Stimulated activated CD4-positive, alpha-beta T cell treated with anti-CD3 and anti-CD28 coated beads, Interleukin-12 subunit alpha, Interleukin-12 subunit beta, amount 100 ng/mL, for 24 hours (primary cell): ENCODE results near the gene KCNJ6.
"Not testable (repeated sequence)": the region's sequence is repeated elsewhere in the genome, so short reads cannot be mapped to it uniquely, and the experiment has no call there.

Experiments
- DNase-seq, 2 experiments: peaks; one replicate each; pipeline ENCODE4 v3.0.0-alpha.2; 2020; ENCODE audit warnings: low read depth in 2 of 2

The KCNJ6 gene

DNA sequence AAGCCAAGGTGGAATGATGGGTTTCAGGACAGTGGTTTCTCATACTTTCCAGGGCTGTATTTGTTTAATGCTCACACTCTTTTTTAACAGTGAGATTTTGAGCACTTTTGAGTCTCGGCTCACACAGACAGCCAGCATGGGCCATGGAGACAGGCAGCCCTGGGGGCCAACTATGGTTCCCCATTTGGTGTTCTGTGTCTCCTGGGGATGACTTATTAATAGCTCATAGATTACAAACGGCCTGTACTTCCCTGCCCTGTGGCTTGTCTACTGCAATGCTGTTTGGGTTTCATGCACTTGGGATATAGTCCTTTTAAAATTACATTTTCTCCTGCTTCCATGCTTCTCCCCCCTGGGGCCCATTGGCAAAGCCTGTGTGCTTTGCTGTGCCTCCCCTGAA lies 178.3 kb downstream of the KCNJ6 start:
- DNase-seq = no peak

DNA sequence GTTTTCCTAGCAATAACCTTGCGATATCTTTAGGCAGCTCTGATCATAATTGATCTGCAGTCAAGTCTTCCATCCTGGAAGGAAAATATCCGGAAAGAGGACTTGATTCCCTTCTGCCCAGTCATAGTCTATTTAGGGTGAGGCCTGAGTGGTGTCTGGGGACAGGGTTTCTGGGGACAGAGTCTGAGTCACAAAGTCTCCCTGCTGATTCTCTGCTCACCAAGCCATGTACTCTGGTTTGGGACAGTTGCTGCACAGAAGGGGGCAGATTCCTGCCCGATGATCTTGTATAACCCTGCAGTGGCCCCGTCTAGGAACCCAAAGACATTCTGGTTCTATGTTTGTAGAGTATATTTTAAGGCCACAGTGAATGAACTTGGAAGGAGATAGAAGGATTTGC lies 178.8 kb downstream of the KCNJ6 start:
- no peak for DNase-seq

DNA sequence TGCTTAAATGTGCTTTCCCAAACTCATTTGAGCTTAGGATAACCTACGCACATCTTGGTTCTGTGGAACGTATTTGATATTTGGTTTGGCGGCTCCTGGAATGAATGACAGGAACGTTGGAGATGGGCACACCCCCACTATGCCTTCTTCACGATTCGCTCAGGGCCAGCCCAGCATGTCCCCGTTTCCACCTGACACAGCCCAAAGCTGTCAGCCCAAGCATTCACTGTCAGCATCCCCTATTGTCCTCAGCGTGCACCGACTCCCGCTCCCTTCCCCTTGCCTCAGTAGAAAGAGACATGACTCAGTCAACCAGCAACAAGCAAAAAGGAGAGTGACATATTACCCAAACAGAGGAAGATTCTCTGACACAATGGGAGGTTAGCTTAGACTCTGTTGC lies 181.4 kb downstream of the KCNJ6 start:
- DNase-seq = no peak

DNA sequence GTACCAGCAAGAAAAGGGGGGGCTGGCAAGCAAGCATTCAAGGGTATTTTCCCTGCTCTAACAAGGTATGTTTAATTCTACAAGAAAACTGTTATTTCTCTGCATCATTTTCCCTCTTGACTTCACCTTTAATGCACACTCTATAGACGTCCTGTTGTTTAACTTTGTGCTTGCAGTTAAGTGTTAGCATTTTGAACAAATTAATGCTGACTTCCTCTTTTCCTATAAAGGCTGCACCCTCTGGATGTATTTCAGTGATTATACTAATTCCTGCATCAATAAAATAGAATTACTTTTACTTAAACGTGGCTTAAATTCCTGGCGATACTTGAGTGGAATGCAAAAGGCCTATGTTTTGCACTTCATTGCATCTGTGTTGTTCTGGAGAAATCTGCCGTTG lies 183.3 kb downstream of the KCNJ6 start:
- no peak for DNase-seq

DNA sequence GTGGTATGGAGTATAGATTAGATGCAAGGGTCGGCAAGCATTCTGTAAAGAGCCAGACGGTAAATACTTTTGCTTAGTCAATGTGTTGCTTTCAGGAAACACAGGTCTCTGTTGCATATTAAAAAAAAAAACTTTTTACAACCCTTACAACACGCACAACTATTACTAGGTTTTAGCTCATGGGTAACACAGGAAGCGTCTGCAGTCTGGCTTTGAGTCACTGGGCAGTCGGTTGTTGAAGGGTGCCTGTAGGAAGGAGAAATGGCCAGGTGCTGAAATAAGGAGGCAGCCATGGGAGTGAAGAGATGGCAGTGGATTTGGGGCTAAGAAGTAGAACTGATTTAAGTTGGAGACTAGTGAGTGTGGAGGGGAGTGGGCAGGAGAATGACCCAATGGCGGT lies 192.1 kb downstream of the KCNJ6 start:
- DNase-seq = no peak

DNA sequence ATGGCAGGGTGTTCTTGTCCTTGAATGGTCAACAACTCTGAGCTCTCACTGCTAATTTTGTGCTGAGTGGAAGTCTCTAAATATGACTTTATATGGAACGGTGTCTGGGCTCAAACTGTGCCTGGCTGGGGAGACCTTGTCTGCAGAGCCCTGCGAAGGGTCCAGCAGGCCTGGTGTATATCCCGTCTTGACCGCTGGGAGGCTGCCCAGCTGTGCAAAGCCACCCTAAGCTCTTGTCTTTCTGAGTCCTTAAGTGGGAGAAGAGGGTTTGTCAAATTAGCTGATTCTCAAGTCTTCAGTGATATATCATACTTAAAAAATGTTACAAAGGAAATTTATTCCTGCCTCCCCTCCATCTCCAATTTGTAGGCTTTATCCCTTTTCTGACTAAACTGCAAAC lies 198.7 kb downstream of the KCNJ6 start:
- DNase-seq = no peak

DNA sequence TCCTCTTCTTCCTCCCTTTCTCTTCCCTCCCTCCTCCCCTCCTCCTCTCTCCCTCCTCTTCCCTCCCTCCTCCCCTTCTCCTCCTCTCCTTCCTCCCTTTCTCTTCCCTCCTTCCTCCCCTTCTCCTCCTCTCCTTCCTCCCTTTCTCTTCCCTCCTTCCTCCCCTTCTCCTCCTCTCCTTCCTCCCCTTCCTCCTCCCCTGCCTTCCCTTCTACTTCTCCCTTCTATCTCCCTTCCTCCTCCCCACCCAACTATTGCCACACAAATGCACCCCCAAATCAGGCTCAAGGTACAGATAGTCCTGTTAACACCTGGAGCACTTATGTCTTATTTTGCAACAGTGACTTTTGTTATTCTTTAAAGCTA lies 203.7 kb downstream of the KCNJ6 start:
- DNase-seq = not testable (repeated sequence)

DNA sequence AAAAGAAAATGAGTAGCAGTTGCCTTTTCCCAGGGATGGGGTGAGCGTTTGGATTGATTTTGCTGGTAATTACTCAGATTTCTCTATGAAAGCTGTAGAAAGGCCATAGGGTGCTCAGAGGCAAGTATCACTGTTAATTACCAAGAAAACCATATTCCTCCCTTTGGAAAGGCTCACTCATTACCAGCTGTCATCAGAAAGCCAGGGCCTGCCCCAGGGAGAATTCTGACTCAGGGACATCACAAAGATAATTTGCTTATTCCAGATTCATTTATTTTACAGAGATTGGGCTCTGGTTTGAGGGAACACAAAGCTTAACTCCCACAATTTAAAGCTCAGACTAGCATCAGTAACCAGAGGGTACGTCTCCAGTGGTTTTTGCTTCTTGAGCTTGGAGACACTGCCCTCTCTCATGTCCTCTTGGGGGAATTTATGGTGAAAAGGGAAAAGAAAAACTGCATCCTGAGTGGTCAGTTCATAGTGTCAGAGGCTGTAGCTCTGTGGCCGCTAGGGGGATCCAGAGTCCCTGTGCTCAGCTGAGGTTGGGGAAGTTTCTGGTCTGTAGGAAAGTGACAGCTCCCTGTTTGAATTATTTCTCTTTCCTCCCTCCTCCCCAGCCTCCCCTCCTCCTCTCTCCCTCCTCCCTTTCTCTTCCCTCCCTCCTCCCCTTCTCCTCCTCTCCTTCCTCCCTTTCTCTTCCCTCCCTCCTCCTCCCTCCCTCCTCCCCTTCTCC lies 204.3 kb downstream of the KCNJ6 start:
- peak; percentile 11 to 41 for DNase-seq

DNA sequence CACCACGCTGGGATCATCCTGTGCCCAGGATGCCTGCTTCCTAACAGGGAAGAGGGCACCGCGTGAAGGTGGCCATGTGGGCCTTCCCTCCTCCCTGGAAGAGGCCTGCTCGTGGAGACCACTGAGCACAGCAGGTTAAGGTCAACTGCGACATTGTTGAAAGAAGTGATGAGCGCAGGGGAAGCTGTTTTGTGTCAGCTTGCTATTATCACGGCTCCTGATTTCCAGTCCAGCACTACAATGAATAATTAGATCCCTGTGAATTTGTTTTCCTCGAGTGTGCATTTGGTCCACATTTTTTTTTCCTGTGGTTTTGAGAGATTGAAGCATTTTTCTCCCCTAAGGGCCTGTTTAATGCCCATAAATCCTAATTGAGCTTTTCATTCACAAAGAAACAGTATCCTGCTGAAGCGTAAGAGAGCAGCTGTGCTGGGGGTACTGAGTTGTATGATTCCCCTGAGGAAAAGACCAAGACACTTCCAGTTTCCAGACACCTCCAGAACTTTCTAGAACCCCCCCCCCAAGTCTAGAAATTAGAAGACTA lies 204.9 kb downstream of the KCNJ6 start:
- DNase-seq = no peak

DNA sequence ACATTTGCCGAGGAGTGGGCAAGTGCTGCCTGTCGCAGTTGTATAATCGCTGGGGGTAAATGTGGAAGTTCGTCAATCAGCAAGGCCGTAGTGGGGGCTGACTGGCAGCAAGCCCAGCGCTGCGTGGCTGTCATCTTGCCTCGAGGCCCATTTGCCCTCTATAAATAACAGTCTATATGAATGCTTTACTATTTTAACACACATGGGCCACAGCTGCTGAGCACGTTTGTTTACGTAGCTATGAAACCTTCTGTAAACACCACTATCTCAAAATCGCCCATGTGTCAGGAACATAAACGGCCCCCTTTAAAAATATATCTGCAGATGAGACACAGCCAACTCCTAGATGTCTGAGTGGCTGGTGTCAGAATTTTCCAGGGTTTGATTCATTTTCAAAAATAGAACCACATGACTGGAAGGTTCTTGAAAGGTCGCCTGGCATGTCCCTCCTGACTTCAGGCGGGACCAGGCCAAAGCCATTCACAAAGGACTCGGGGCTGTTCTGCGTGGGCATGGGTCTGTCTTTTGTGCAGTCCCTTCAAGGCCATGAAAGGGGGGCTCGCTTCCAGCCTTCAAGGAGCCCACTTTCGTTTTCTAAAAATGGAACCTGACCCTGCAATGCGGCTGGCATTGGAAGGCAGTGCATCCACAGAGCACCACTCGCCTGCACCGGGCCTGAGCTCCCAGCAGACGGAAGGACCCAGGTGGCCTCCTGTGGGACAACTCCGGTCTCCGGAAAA lies 205.5 kb downstream of the KCNJ6 start:
- no peak for DNase-seq

DNA sequence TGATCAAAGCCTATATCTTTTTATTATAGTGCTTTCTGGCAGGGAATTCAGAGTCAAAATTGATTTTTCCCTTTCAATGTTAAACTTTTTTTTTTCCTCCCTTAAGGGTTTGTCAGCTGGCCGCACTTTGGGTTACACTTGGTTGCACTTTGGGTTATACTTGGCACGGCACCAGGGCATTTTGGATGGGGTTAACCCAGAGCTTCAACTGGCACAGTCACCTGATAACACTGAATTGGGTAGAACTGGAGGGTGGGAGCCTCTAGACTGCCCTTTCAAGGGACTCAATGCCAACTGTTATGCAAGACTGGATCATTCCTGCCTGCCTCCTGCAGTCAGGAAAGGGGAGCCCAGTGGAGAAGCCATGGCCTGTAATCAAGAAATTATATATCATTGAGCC lies 211.5 kb downstream of the KCNJ6 start:
- no peak for DNase-seq

DNA sequence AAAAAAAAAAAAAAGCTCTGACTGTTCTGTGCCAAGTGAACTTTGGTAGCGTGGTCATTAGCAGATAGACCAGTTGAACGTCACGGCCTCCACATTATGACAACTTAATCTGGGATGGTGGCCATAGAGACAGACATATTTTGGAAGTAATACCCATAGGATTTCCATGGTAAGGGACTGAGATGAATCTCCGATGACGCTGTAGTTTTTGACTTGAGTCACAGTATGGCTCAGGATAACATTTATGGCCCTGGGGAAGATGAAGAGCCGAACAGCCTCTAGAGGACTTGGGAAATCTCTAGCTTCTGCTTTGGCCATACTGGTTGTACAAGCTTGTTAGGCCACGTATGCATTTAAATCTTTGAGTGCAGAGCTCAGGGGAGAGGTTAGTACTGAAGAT lies 214.0 kb downstream of the KCNJ6 start:
- no peak for DNase-seq

DNA sequence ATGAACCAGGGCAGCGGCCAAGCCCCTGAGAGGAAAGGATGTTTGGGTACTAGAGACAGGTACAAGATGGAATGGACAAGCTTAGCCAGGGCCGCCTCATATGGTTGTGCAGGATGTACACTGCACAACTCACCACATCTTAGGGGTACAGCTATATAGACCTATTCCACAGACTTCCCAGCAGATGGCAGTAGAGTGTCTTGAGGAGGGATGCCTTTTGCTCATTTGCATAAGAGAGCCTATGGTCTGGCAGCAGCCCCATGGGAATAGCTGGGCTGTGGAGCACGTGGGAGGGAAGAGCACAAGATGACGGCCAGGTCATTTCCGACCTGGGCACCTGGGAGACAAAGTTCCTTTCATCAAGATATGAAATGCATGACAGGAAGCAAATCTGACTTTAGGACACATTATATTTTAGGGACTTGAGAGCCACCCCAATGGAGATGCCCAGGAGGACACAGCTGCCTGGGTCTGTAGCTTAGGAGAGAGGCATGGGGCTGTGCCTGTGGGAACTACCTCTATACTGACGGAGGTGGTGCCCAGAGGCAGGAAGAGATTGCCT lies 215.5 kb downstream of the KCNJ6 start:
- no peak for DNase-seq

DNA sequence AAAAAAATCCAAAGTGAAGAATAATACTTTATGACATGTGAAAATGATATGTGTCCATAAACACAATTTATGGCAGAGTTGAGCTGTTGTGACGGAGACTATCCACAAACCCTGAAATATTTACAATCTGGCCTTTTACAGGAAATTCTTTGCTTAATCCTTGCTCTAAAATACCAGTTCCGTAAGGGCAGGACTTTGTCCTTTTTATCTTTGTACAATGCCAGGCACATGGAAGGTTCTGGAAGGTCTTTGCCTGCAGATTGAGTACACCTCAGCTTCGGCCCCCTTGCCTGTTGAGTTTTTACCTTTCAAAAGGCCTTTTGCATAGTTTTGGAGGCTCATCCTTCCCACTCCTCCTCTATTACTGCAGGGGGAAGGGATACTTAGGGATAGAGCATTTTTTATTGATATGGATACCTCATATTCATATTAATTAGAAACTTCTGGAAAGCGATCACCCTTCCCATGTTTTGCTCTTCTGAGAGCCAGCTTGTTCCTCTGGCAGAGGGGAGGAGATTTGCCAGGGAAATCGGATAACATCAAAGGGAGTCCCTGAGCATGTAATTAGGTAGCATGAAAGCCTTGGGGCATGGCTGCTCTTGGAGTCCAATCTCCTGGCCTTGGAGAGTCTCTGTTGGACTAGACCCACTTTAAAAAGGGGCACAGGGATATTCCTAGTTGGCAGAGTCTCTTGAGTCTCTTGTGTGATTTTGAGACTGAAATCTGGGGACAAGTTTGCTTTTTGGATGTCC lies 217.1 kb downstream of the KCNJ6 start:
- DNase-seq = no peak

DNA sequence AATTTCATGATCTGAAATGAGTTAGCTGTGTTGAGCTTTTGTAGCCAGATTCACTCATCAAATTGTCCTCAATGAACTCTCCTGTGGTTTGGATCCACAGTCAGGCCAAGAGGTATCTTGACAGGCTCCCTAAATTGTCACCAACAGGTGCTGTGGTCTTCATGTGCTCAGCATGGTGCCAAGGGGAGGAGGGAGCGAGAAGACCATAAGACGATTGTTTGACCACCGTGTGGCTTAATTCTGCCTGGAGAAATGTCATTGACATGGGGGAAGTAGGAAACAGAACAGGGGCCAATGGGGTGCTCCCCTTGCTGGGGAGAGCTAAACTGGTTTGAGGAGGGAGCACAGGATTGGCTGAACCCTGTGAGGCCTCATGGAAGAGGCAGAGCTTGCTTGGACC lies 219.3 kb downstream of the KCNJ6 start:
- DNase-seq = no peak

DNA sequence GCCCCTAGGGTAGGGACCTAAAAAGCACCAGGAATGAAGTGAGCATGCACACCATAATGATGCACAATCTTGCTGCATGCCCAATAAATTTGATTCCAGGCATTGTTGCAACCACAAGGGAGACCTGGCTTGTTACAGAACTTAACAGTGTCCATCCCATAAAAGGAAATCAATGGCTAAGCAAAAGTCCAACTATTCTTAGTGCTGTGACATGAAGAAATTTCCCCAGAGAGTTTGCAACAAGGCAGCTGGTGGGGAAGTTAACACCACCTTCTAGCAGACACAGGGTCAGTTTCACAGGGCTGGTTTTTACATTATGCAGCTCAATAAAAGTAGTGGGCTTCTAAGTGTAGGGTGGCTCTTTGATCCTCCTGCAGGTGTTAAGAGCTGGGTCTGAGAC lies 221.1 kb downstream of the KCNJ6 start:
- no peak for DNase-seq

DNA sequence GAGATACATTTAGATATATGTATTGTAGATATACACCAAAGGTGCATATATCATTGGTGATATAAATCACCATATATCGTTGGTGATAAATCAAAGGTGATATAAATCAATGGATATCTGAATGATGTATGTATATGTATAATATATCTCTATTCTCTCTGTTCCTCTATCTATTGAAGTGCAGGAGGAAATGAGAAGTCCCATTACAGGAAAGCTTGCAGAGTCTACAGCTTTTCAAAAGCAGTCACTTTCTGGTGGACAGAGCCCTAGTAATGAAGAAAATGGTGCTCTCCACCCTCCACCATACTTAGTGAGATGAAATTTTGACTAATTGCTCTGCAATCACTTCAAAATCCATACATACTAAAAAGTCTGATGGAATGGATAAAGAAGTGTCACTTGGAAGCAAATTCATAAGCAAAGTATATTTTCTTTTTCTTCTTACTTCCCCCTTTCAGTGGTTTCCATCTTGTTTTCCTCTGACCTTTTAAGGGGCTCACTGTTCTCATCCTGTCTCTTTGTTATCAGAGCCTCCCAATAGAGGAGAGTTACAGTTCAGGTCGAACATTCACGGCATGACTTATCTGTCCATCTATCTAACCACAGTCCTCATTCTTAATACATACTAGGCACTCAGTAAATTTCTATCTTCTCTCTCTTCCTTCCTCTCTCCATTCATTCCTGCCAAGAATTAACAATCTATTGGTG lies 227.2 kb downstream of the KCNJ6 start:
- DNase-seq = no peak

DNA sequence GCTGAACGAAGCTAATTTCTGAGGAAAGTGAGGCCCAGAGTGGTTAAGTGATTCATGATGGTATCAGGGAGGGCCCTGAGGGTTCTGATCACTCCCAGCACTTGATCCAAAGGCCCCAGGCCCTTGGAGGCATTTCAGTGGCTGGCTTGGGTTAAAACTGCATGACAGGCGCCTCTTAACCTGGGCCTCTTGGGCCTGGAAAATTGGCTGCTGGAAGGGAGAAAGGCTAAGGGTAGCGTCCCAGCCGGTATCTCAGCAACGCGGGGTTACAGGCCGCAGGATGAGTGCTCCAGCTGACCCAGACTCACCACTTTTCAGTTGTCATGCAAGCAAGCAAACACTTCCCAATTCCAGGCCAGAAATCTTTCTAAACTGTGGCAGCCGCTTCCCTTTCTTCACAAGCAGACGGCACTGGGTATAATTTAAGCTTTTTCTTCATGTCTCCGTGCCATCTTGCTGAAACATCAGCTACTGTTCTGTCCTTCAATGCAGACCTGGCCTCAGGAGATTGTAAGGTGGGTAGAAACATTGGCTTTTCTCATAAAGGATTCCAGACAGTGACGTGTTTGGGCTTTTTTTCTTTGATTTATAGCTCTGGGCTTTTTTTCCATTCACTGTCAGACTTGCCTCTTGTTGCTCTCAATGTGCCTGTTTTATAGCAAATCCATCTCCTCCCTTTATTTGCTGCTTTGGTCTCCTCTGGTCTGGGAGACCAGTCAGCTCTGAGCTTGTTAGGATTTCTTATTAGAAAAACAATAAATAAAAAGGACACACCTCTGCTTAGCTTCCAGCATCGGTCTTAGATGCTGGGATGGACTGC lies 229.1 kb downstream of the KCNJ6 start:
- no peak for DNase-seq

DNA sequence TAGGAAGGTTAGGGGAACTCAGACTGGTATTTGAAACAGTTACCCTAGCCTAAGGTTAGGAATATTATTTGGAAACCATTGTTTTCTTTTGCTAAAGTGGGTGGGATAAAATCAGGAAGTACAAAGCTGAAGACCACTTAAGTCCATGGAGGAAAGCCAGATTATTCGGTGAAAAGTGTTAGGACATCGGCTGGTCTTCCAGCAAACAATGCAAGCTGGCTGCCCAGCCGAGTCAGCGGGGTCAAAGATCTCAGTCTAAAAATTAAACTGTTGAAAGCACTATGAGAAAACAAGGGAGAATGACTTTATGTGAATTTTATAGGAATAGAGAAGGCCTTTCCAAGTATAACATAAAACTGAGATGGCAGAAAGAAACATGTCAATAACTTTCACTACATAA lies 231.7 kb downstream of the KCNJ6 start:
- DNase-seq = no peak

DNA sequence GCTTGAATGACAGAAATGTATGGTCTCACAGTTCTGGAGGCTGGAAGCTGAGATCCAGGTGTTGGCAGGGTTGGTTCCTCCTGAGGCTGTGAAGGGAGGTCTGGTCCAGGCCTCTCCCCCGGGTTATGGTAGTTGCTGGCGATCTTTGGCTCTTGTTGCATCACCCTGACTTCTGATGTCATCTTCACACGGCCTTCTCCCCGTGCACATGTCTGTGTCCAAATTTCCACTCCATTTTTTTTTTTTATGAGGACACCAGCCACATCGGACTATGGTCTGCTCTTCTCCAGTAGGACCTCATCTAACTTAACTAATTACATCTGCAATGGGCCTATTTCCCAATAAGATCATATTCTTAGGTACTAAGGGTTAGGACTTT lies 232.2 kb downstream of the KCNJ6 start:
- no peak for DNase-seq
